Ovary (tissue), 3 donors: ENCODE measurements around the gene NPFF.

Experiments used
- CTCF ChIP-seq, 3 donors: fragments of 450-650 bp in 2 of 3; fragments of 200-600 bp in 1 of 3; IDR thresholded peaks; one replicate each; pipeline versions ENCODE4 v1.5.1 to v1.8.0; 2016 to 2022; ENCODE audit warnings: antibody characterized with exemption in 3 of 3, mild to moderate bottlenecking in 1 of 3
- EP300 ChIP-seq: sonication (generic); formaldehyde crosslinking; IDR thresholded peaks from one replicate; pipeline ENCODE4 v1.6.1; 2017; ENCODE audit warnings: antibody characterized with exemption
- POLR2A ChIP-seq: fragments of 450-650 bp; IDR thresholded peaks from one replicate; pipeline ENCODE4 v1.6.1; 2017; ENCODE audit warnings: antibody characterized with exemption, mild to moderate bottlenecking, moderate library complexity
- donor health status: DM: no; HTN: no; CAD: no.

GRCh38 chr12:53499266-53500141 is 7.8 kb downstream of the NPFF start, which contains the start of gene MAP3K12:
- TF ChIP-seq CTCF (IDR thresholded peaks at IDR 0.05) (no peak), POLR2A (no peak), EP300 (no peak)
